Epithelial cell of proximal tubule (primary cell): Measurements from ENCODE around the gene FBXO2. TPM values are rescaled to one million over a fixed set of nuclear protein-coding genes. Genes with fewer than 3 reads are reported as not detected.
A peak's percentile ranks its signal among the peaks of the same experiment; 100 is the strongest.

Experiments used
- DNase-seq: peaks from one replicate; pipeline ENCODE4 v3.0.0-alpha.2; 2011; ENCODE audit warnings: low read depth
- H3K4me3 ChIP-seq: 2 replicates; pipeline ENCODE4 v1.5.1; 2011; ENCODE audit warnings: low read depth, mild to moderate bottlenecking, low read length
- CTCF ChIP-seq: conservative IDR thresholded peaks from 2 replicates; pipeline ENCODE4 v1.5.1; 2012; ENCODE audit warnings: low read depth, mild to moderate bottlenecking, low read length
- total RNA-seq: library from RNA; depleted of rRNA; stranded (reverse); fragments of >200 nt; gene quantifications from 2 replicates; pipeline ENCODE4 v1.2.3, GENCODE V29; 2015

The FBXO2 gene
- total RNA-seq, 1 donor from 2014 or later = 6.5 TPM

DNA sequence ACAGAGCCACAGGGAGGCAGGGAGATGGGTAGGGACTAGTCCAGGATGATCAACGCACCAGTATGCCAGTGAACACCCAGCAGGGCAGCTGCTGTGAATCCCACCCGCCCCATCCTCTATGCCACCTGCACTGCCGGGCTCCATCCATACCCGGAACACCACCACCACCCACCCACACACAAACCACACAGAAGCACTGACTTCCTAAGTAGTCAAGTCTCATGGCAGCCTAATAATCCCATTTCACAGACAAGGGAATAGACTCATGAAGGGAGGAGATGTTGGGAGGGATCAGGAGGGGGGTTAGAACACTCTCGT, 43.6 kb upstream of the FBXO2 start:
- TF ChIP-seq CTCF = no peak
- no peak overlapping the region for H3K4me3 ChIP-seq
- no peak for DNase-seq

DNA sequence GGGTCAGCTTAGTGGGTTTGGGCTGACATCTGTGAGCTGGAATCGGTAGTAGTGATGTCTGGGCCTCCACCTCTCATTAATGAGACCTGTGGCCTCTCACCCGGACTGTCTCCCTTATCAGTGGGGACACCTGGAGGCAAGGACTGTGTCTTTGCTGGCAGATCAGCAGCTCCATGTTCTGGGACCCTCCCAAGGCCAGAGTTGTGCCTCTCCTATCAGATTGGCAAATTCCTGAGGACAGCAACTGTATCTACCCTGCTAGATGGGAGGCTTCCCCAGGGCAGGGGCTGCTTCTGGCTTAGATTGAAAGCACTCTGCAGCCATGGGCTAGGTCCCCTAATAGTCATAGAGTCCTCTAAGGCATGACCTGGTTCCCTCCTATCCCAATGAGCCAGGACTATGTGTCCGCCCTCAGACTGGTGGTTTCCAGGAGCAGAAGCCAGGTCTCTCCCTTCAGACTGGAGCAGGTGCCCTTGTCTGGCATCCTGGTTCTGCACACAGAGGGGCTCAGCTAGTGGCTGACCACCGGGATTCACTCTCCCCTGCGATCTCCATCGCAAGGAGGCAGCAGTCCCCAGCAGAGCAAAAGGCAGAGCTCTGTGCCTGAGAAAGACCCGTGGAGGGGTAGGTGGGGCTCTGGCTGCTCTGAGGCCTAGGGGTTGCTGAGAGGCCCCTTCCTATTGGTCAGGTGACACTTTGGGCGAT, 43.1 kb upstream of the FBXO2 start:
- no peak for DNase-seq
- H3K4me3 ChIP-seq = no peak overlapping the region
- TF ChIP-seq CTCF = no peak

GRCh38 chr1:11695861-11696260, 41.6 kb upstream of the FBXO2 start:
- no peak for TF ChIP-seq CTCF
- no peak overlapping the region for H3K4me3 ChIP-seq
- DNase-seq = no peak

- DNase-seq = no peak
- TF ChIP-seq CTCF = no peak
- no peak overlapping the region for H3K4me3 ChIP-seq
These were observed 39.7 kb upstream of the FBXO2 start for GRCh38 chr1:11693917-11694316.

DNA sequence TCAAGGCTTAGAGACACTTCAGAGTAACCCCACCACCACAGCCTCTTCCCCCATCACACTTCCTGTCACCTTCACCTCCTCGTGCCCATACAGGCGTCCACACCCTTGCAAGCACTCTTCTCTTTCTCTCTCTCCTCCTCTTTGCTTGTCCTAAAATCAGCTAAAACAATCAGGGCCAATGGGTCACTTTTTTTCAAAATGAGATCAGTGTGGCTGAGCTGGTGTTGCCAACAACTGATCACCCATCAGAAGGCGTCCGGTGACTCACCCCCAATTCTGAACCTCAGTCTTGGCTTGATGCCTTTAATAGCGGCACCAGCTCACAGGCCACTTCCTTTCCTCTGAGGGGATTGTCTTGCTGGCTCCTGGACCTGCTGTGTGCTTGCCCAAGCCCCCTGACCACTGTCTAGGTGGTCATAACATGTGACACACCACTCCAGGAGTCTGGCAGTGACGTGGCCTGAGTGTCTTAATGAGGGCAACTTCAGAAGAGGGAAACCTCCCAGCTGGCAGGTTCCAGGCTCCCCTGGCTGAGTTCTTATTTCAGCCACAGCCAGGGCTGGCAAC, 38.9 kb upstream of the FBXO2 start:
- H3K4me3 ChIP-seq = no peak overlapping the region
- no peak for TF ChIP-seq CTCF
- peak; percentile 26 for DNase-seq

DNA sequence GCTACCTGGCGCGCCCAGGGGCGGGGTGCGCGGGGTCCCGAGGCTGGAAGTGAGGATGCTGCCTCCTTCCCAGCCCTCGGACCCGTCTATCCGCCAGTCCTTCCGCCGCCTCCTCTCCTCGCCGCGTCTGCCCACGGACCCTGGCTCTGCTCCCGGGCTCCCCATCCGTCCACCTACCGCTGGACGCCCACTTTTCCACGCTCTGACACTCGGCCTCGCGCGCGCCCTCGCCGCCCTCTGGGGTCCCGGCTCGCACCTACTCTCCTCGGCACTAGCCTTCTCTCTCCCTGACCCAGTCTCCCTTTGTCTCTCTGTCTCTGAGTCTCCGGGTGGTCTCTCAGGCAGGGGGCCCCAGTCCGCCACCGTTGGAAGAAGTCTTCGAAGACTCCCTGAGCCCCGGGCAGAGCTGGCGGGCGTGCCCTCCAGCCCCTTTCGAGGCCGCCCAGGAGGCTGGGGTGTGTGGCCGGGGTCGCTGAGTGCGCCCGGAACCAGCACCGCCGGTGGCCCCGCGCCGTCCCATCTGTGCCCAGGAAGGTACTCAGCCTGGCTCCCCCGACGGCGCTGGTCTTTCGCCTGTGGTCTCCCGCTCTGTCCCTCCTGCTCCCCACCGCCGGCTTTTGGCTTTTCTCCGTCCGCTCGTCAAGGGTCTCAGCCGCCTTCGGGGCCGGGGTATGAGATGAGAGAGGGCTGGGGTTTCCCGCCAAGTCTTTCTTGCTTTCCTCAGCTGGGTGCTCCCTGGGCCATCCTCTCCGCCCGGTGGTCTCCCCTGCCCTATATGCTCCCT, 37.9 kb upstream of the FBXO2 start:
- DNase-seq = no peak
- TF ChIP-seq CTCF = no peak
- no peak overlapping the region for H3K4me3 ChIP-seq
